Measurements from ENCODE around the gene STIL.

DNA sequence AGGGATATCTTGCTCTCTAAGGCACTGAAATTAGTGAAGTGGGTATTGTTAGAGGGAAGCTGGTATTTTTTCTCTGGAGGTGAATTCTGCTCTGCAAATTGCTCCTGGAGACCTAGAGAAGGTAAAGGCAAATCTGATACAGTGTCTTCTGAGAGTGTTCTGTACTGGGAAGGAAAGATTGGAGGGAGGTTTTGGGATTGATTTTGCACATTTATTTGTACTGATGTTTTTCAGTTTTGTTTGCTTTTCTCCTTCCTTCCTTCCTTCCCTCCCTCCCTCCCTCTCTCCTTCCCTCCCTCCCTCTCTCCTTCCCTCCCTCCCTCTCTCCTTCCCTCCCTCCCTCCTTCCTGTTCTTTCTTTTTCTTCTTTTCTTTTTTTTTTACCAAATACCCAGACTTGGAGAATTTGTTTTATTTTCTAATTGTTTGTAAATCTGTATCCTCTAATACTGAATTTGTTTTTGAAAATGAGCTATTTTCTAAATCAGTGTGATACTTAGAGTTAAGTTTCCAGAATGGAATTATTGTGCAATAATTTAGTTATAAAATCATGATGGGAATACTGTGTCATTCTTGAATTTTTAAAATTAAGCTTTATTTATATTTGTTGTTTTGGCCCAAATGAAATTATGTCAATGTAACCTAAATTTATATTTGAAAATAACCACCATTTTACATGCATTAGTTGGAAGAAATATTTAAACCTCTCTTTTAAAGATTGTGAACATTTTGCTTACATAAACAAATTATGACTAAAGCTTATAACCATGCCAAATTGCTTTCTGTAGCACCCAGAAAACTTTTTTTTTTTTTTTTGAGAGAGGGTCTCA lies 24.5 kb upstream of the STIL start:
- TF ChIP-seq, protein P1, sequence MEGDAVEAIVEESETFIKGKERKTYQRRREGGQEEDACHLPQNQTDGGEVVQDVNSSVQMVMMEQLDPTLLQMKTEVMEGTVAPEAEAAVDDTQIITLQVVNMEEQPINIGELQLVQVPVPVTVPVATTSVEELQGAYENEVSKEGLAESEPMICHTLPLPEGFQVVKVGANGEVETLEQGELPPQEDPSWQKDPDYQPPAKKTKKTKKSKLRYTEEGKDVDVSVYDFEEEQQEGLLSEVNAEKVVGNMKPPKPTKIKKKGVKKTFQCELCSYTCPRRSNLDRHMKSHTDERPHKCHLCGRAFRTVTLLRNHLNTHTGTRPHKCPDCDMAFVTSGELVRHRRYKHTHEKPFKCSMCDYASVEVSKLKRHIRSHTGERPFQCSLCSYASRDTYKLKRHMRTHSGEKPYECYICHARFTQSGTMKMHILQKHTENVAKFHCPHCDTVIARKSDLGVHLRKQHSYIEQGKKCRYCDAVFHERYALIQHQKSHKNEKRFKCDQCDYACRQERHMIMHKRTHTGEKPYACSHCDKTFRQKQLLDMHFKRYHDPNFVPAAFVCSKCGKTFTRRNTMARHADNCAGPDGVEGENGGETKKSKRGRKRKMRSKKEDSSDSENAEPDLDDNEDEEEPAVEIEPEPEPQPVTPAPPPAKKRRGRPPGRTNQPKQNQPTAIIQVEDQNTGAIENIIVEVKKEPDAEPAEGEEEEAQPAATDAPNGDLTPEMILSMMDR (conservative IDR thresholded peaks at IDR 0.05 in 1 of 2, IDR thresholded peaks at IDR 0.05 in 1 of 2; ENCODE audit: extremely low read depth in 1 of 2, insufficient read depth in 1 of 2, low read depth in 1 of 2, low read length in 2 of 2), result no peak
- no peak for TF ChIP-seq EZH2 (IDR thresholded peaks at IDR 0.05; ENCODE audit: borderline replicate concordance, low read length)
